ENCODE data around the gene METTL2B. TPM values are rescaled to one million over a fixed set of nuclear protein-coding genes. Genes with fewer than 3 reads are reported as not detected.
"Not testable (repeated sequence)": the region's sequence is repeated elsewhere in the genome, so short reads cannot be mapped to it uniquely, and the experiment has no call there.

The METTL2B gene
- total and polyA plus RNA-seq, 4 donors, result 7.0 to 23.8 (median 16.0) TPM

- H3K9me3 ChIP-seq (ENCODE audit: control insufficient read depth, low read length); H3K27ac ChIP-seq (ENCODE audit: low read depth in 1 of 2, low read length in 2 of 2); H3K4me3 ChIP-seq (ENCODE audit: low read length in 2 of 2); H3K36me3 ChIP-seq (ENCODE audit: control insufficient read depth in 1 of 2, insufficient read depth in 2 of 2, low read length in 1 of 2); DNase-seq; ATAC-seq (ENCODE audit: low FRiP score); intact Hi-C loops (cut with DNase I); H3K4me1 ChIP-seq (ENCODE audit: control insufficient read depth in 1 of 2, insufficient read depth in 2 of 2, low read length in 2 of 2); H3K27me3 ChIP-seq (ENCODE audit: control insufficient read depth in 1 of 2, insufficient read depth in 2 of 2, low read length in 1 of 2): not testable (repeated sequence)
- WGBS, 2 donors, result 97% methylated on average over 16 of the region's 16 CpGs
Measured at GRCh38 chr7:128529191-128529590, 52.6 kb downstream of the METTL2B start.

GRCh38 chr7:128530121-128530854 lies 53.7 kb downstream of the METTL2B start:
- H3K4me1 ChIP-seq (ENCODE audit: control insufficient read depth in 1 of 2, insufficient read depth in 2 of 2, low read length in 2 of 2); H3K36me3 ChIP-seq (ENCODE audit: control insufficient read depth in 1 of 2, insufficient read depth in 2 of 2, low read length in 1 of 2); H3K9me3 ChIP-seq (ENCODE audit: control insufficient read depth, low read length); intact Hi-C loops (cut with DNase I); H3K27me3 ChIP-seq (ENCODE audit: control insufficient read depth in 1 of 2, insufficient read depth in 2 of 2, low read length in 1 of 2): not testable (repeated sequence)
- peak overlapping the region; percentile 88 to 89 for H3K27ac ChIP-seq (ENCODE audit: low read depth in 1 of 2, low read length in 2 of 2)
- DNase-seq, result peak in 1 of 2 donors; percentile 60
- H3K4me3 ChIP-seq (ENCODE audit: low read length in 2 of 2), result peak overlapping the region; percentile 87 to 98
- ATAC-seq (ENCODE audit: low FRiP score), result peak; percentile 5
- WGBS, 2 donors, result 2 to 3% methylated on average over 30 to 50 of the region's 50 CpGs

GRCh38 chr7:128530855-128531104 lies 54.2 kb downstream of the METTL2B start:
- intact Hi-C loops (cut with DNase I), result no loop called here
- Histone ChIP-seq H3K27ac (ENCODE audit: low read depth in 1 of 2, low read length in 2 of 2) (peak overlapping the region; percentile 88 to 89), H3K36me3 (ENCODE audit: control insufficient read depth in 1 of 2, insufficient read depth in 2 of 2, low read length in 1 of 2) (no peaks in the 10 kb centered on the region), H3K4me3 (ENCODE audit: low read length in 2 of 2) (peak overlapping the region; percentile 87 to 98), H3K9me3 (ENCODE audit: control insufficient read depth, low read length) (no peaks in the 10 kb centered on the region), H3K4me1 (ENCODE audit: control insufficient read depth in 1 of 2, insufficient read depth in 2 of 2, low read length in 2 of 2) (no peaks in the 10 kb centered on the region), H3K27me3 (ENCODE audit: control insufficient read depth in 1 of 2, insufficient read depth in 2 of 2, low read length in 1 of 2) (no peaks in the 10 kb centered on the region)
- no peak for DNase-seq
- WGBS, 2 donors, result 0% methylated on average over 6 to 38 of the region's 38 CpGs
- no peak for ATAC-seq (ENCODE audit: low FRiP score)

- H3K27me3 ChIP-seq (ENCODE audit: control insufficient read depth in 1 of 2, insufficient read depth in 2 of 2, low read length in 1 of 2); H3K36me3 ChIP-seq (ENCODE audit: control insufficient read depth in 1 of 2, insufficient read depth in 2 of 2, low read length in 1 of 2); intact Hi-C loops (cut with DNase I); H3K4me1 ChIP-seq (ENCODE audit: control insufficient read depth in 1 of 2, insufficient read depth in 2 of 2, low read length in 2 of 2); H3K9me3 ChIP-seq (ENCODE audit: control insufficient read depth, low read length): not testable (repeated sequence)
- Histone ChIP-seq H3K27ac (ENCODE audit: low read depth in 1 of 2, low read length in 2 of 2) (peak overlapping the region; percentile 97), H3K4me3 (ENCODE audit: low read length in 2 of 2) (peak overlapping the region; percentile 87 to 98)
- WGBS, 2 donors, result 0 to 1% methylated on average over 28 to 92 of the region's 92 CpGs
- ATAC-seq (ENCODE audit: low FRiP score) (peak; percentile 95), DNase-seq (peak; percentile 88 to 94)
Measured at GRCh38 chr7:128531105-128531954, 54.8 kb downstream of the METTL2B start.

GRCh38 chr7:128531955-128532478 lies 55.5 kb downstream of the METTL2B start:
- intact Hi-C loops (cut with DNase I); H3K36me3 ChIP-seq (ENCODE audit: control insufficient read depth in 1 of 2, insufficient read depth in 2 of 2, low read length in 1 of 2); H3K27me3 ChIP-seq (ENCODE audit: control insufficient read depth in 1 of 2, insufficient read depth in 2 of 2, low read length in 1 of 2); H3K9me3 ChIP-seq (ENCODE audit: control insufficient read depth, low read length); H3K4me1 ChIP-seq (ENCODE audit: control insufficient read depth in 1 of 2, insufficient read depth in 2 of 2, low read length in 2 of 2): not testable (repeated sequence)
- Histone ChIP-seq H3K4me3 (ENCODE audit: low read length in 2 of 2) (peak overlapping the region; percentile 68 to 87), H3K27ac (ENCODE audit: low read depth in 1 of 2, low read length in 2 of 2) (peak overlapping the region; percentile 97)
- peak; percentile 37 for ATAC-seq (ENCODE audit: low FRiP score)
- WGBS, 2 donors, result 0% methylated on average over 15 to 35 of the region's 35 CpGs
- DNase-seq, result peak; percentile 73 to 87

GRCh38 chr7:128532956-128533355 lies 56.4 kb downstream of the METTL2B start:
- H3K27ac ChIP-seq (ENCODE audit: low read depth in 1 of 2, low read length in 2 of 2); H3K27me3 ChIP-seq (ENCODE audit: control insufficient read depth in 1 of 2, insufficient read depth in 2 of 2, low read length in 1 of 2); intact Hi-C loops (cut with DNase I); ATAC-seq (ENCODE audit: low FRiP score); H3K4me1 ChIP-seq (ENCODE audit: control insufficient read depth in 1 of 2, insufficient read depth in 2 of 2, low read length in 2 of 2); DNase-seq; H3K9me3 ChIP-seq (ENCODE audit: control insufficient read depth, low read length); H3K36me3 ChIP-seq (ENCODE audit: control insufficient read depth in 1 of 2, insufficient read depth in 2 of 2, low read length in 1 of 2): not testable (repeated sequence)
- WGBS, 2 donors, result 3 to 12% methylated on average over 1 of the region's 1 CpG
- peak overlapping the region in 1 of 2 donors; percentile 14 for H3K4me3 ChIP-seq (ENCODE audit: low read length in 2 of 2)

- DNase-seq (peak in 1 of 2 donors; percentile 62), ATAC-seq (ENCODE audit: low FRiP score) (peak; percentile 78)
- WGBS, 2 donors, result 28 to 39% methylated on average over 7 of the region's 7 CpGs
- H3K9me3 ChIP-seq (ENCODE audit: control insufficient read depth, low read length); intact Hi-C loops (cut with DNase I); H3K27me3 ChIP-seq (ENCODE audit: control insufficient read depth in 1 of 2, insufficient read depth in 2 of 2, low read length in 1 of 2); H3K4me3 ChIP-seq (ENCODE audit: low read length in 2 of 2); H3K27ac ChIP-seq (ENCODE audit: low read depth in 1 of 2, low read length in 2 of 2); H3K36me3 ChIP-seq (ENCODE audit: control insufficient read depth in 1 of 2, insufficient read depth in 2 of 2, low read length in 1 of 2); H3K4me1 ChIP-seq (ENCODE audit: control insufficient read depth in 1 of 2, insufficient read depth in 2 of 2, low read length in 2 of 2): not testable (repeated sequence)
Measured at GRCh38 chr7:128537410-128537809, 60.9 kb downstream of the METTL2B start.

GRCh38 chr7:128542530-128542929 lies 66.0 kb downstream of the METTL2B start:
- WGBS, 2 donors, result 76 to 83% methylated on average over 2 of the region's 2 CpGs
- DNase-seq; ATAC-seq (ENCODE audit: low FRiP score); H3K9me3 ChIP-seq (ENCODE audit: control insufficient read depth, low read length); H3K4me3 ChIP-seq (ENCODE audit: low read length in 2 of 2); H3K27me3 ChIP-seq (ENCODE audit: control insufficient read depth in 1 of 2, insufficient read depth in 2 of 2, low read length in 1 of 2); H3K27ac ChIP-seq (ENCODE audit: low read depth in 1 of 2, low read length in 2 of 2); intact Hi-C loops (cut with DNase I); H3K36me3 ChIP-seq (ENCODE audit: control insufficient read depth in 1 of 2, insufficient read depth in 2 of 2, low read length in 1 of 2); H3K4me1 ChIP-seq (ENCODE audit: control insufficient read depth in 1 of 2, insufficient read depth in 2 of 2, low read length in 2 of 2): not testable (repeated sequence)

All from aorta (tissue), 5 donors.